OCI-LY1 (cell line): ENCODE data around the gene CPNE8.

ENCODE experiments used
- CTCF ChIP-seq: fragments of 200-600 bp; sonication (generic), shearing (Covaris generic); IDR thresholded peaks from 2 replicates; pipeline ENCODE4 v1.5.1; 2017; ENCODE audit warnings: mild to moderate bottlenecking, antibody characterized with exemption, low read length, moderate library complexity, mixed read lengths
- EZH2 ChIP-seq: fragments of 200-600 bp; sonication (generic), shearing (Covaris generic); IDR thresholded peaks from 2 replicates; pipeline ENCODE4 v1.8.0; 2017; ENCODE audit warnings: borderline replicate concordance, mixed run types, mild to moderate bottlenecking, antibody characterized with exemption, low read length, moderate library complexity, mixed read lengths

GRCh38 chr12:38728894-38729293, 176.5 kb downstream of the CPNE8 start:
- no peak for TF ChIP-seq CTCF
- TF ChIP-seq EZH2 = no peak
